Psoas muscle (tissue), 8 donors: ENCODE results near the gene ACLY. TPM values are rescaled to one million over a fixed set of nuclear protein-coding genes. Genes with fewer than 3 reads are reported as not detected.

Source experiments
- ATAC-seq, 4 donors: fragments of 200-7000 bp; cut with Tn5 transposase; one replicate each; pipeline ENCODE4 v1.9.1; 2020; ENCODE audit warnings: moderate library complexity in 3 of 4, mild to moderate bottlenecking in 2 of 4
- DNase-seq, 2 donors: peaks; one replicate each; pipeline ENCODE4 v3.0.0-alpha.2; 2020
- H3K27ac ChIP-seq: fragments of 200-600 bp; one replicate; pipeline ENCODE4 v1.8.0; 2022
- H3K27me3 ChIP-seq, 3 donors: fragments of 200-600 bp in 1 of 3; one replicate each; pipeline versions ENCODE4 v1.6.1 to v1.8.0; 2013 to 2022; ENCODE audit warnings: low read length in 2 of 3, mild to moderate bottlenecking in 2 of 3, moderate library complexity in 1 of 3; ENCODE audit not compliant: insufficient read depth in 3 of 3
- H3K36me3 ChIP-seq, 2 donors: fragments of 200-600 bp in 1 of 2; one replicate each; pipeline versions ENCODE4 v1.6.1 to v1.8.0; 2013 to 2022; ENCODE audit warnings: low read depth in 1 of 2, mild to moderate bottlenecking in 1 of 2, moderate library complexity in 1 of 2; ENCODE audit not compliant: insufficient read depth in 1 of 2
- H3K4me1 ChIP-seq: fragments of 200-600 bp; one replicate; pipeline ENCODE4 v1.8.0; 2022
- H3K4me3 ChIP-seq: fragments of 200-600 bp; one replicate; pipeline ENCODE4 v1.8.0; 2022; ENCODE audit warnings: mild to moderate bottlenecking
- H3K9me3 ChIP-seq: fragments of 200-600 bp; one replicate; pipeline ENCODE4 v1.8.0; 2022
- WGBS, 3 donors: extraction: QIAGEN DNeasy Blood & Tissue Kit; methylation state at CpG; one replicate each; pipeline versions ENCODE4 v1.1.6 to v1.1.7; 2013; 5-methylcytosine and 5-hydroxymethylcytosine counted together
- intact Hi-C, 2 donors: fragments of 100-400 bp; cut with DNase I; formaldehyde crosslinking; loops; one replicate each; pipeline versions ENCODE4 v1.11.0 to v1.14.2; 2022
- polyA plus RNA-seq, 3 donors: library from polyadenylated mRNA; stranded (reverse); fragments of 200-250 nt; gene quantifications; one replicate each; pipeline ENCODE4 v1.2.3, GENCODE V29; 2013
- total RNA-seq, 4 donors: library from RNA; stranded (reverse); fragmentation: NEBNext Ultra II Directional in 2 of 4; extraction: Animal tissue kit (Norgen Biotek cat#: 25700) in 2 of 4; gene quantifications; one replicate each; pipeline versions ENCODE4 v1.2.1 to v1.2.4, GENCODE V29; 2021 to 2023
- TF ChIP-seq, protein P1 (sequence below): fragments of 200-600 bp; IDR thresholded peaks from one replicate; pipeline ENCODE4 v1.8.0; 2022; ENCODE audit warnings: antibody characterized with exemption
- donor health status: healthy with polysubstance abuse.
- donor health status: DM: no; HTN: no; CAD: no; lungs with moderate emphysema.
- donor health status: Bipolar disorder and iron deficiency.
- donor health status: healthy.
- donor health status: DM: yes; HTN: yes; CAD: no.
- donor health status: DM: no; HTN: no; CAD: no.
- donor health status: DM: no; HTN: no; CAD: no.
- donor health status: DM: yes; HTN: yes; CAD: no.

The ACLY gene
- total and polyA plus RNA-seq, 7 donors: 10.5 to 24.1 (median 20.2) TPM

DNA sequence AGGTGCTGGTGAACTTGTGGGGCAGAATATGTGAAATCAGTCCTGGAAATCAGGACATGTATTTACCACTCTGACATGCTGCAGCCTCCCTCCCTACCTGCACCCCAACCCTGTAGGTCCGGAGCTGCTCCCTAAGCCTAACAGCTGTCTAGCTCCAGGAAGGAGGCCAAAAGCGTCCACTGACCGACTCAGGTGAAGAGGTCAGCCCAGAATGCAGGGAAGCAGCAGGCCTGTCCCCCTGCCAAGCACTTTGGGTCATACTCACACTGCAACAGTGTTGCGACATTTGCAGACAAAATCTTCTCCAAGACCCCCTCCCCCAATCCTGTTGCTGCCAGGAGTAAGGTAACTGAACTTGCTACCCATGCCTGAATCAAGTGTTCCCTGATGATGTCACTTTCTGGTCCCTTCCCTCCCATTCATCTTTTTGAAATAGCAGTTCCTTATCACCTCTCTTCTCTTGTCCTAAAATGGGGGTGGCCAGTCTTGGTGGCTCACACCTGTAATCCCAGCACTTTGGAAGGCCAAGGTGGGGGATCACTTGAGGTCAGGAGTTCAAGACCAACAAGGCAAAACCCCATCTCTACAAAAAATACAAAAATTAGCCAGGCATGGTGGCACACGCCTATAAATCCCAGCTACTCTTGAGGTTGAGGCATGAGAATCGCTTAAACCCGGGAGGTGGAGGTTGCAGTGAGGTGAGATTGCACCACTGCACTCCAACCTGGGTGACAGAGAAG lies 1.3 kb upstream of the ACLY start:
- ATAC-seq: peak in 2 of 4 donors; percentile 4 to 28
- peak; percentile 44 to 66 for DNase-seq
- 64 to 75% (median 68%) methylated on average over 7 of the region's 7 CpGs for WGBS, 3 donors

GRCh38 chr17:41919165-41919817 lies 540 bp upstream of the ACLY start:
- H3K4me1 ChIP-seq: peaks cover 15% of the 10 kb centered on the region
- ATAC-seq (peak; percentile 35 to 57 (median 50)), DNase-seq (no peak)
- no peaks in the 10 kb centered on the region for H3K9me3 ChIP-seq
- 1 to 4% (median 4%) methylated on average over 32 to 33 of the region's 33 CpGs for WGBS, 3 donors
- no peaks in the 10 kb centered on the region for H3K36me3 ChIP-seq
- peak overlapping the region; percentile 84 for H3K27ac ChIP-seq
- intact Hi-C loops: no loop called here
- peak overlapping the region; percentile 98 for H3K4me3 ChIP-seq
- TF ChIP-seq, protein P1, sequence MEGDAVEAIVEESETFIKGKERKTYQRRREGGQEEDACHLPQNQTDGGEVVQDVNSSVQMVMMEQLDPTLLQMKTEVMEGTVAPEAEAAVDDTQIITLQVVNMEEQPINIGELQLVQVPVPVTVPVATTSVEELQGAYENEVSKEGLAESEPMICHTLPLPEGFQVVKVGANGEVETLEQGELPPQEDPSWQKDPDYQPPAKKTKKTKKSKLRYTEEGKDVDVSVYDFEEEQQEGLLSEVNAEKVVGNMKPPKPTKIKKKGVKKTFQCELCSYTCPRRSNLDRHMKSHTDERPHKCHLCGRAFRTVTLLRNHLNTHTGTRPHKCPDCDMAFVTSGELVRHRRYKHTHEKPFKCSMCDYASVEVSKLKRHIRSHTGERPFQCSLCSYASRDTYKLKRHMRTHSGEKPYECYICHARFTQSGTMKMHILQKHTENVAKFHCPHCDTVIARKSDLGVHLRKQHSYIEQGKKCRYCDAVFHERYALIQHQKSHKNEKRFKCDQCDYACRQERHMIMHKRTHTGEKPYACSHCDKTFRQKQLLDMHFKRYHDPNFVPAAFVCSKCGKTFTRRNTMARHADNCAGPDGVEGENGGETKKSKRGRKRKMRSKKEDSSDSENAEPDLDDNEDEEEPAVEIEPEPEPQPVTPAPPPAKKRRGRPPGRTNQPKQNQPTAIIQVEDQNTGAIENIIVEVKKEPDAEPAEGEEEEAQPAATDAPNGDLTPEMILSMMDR: no peak
- H3K27me3 ChIP-seq: no peaks in the 10 kb centered on the region

More for the DNA sequence above, 1.3 kb upstream of the ACLY start:
- no peaks in the 10 kb centered on the region for H3K9me3 ChIP-seq
- H3K27me3 ChIP-seq: no peaks in the 10 kb centered on the region
- peak overlapping the region; percentile 98 for H3K4me3 ChIP-seq
- peaks cover 15% of the 10 kb centered on the region for H3K4me1 ChIP-seq
- no peaks in the 10 kb centered on the region for H3K36me3 ChIP-seq
- TF ChIP-seq, protein P1: no peak
- H3K27ac ChIP-seq: peak overlapping the region; percentile 84
- intact Hi-C loops: no loop called here

DNA sequence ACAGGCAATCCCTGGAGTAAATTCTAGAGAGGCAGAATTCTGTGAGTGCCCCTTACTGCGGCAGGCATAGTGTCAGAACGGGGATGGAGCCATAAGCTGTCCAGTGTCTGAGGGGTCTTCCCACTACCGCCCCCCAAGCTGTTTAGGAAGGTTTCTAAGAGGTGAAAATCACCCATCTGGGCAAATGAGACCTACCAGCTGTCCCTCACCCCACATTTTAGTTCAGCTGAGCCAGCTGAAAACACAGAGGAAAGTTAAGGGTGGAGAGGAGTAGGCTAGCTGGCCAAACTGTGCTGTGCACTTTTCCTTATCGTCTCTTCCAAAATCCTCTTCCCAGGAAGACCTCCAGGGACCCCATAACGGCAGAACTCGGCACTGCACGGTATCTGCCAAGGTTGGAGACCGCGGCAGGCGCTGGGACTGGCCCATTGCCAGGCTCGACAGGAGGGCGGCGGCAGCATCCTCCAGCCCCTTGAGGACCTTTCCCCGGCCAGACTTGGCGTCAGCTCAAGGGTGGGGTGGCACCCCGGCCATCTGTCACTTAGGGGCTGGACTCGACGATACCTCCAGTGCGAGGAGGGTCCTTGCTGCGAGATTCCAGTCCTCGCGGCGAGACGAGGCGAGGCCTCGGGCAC lies 955 bp downstream of the ACLY start:
- Histone ChIP-seq H3K27ac (peak overlapping the region; percentile 84), H3K27me3 (no peaks in the 10 kb centered on the region), H3K4me1 (peaks cover 15% of the 10 kb centered on the region), H3K9me3 (no peaks in the 10 kb centered on the region), H3K36me3 (peaks cover 0 to 8% of the 10 kb centered on the region in 2 donors), H3K4me3 (peak overlapping the region; percentile 98)
- intact Hi-C loops: no loop called here
- 5 to 7% (median 6%) methylated on average over 24 to 26 of the region's 26 CpGs for WGBS, 3 donors
- ATAC-seq (peak in 2 of 4 donors; percentile 9 to 38), DNase-seq (peak; percentile 69 to 86)
- TF ChIP-seq, protein P1: no peak

DNA sequence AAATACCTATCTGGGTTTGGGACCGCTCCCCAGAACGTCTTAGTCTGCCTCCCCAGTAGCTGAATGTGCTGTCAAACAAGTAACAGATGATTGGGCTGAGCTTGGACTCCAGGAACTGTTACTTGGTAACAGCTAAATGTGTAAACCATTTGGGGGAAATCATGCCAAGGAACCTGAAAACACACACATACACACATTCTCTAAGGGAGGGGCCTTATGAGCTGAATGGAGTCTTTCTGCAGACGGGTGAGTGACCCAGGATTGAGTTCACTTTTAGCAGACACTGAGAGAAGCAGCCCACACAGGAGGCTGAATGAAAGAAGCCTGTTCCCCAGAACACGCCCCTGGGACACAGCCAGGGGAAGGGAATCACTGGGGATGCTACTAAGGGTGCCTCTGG lies 1.6 kb downstream of the ACLY start:
- intact Hi-C loops: no loop called here
- WGBS, 3 donors: 53 to 70% (median 53%) methylated on average over 4 of the region's 4 CpGs
- no peak for DNase-seq
- H3K36me3 ChIP-seq: peaks cover 0 to 14% of the 10 kb centered on the region in 2 donors
- no peak for ATAC-seq
- H3K27me3 ChIP-seq: no peaks in the 10 kb centered on the region
- TF ChIP-seq, protein P1: no peak
- no peaks in the 10 kb centered on the region for H3K9me3 ChIP-seq
- peak overlapping the region; percentile 98 for H3K4me3 ChIP-seq
- peaks cover 15% of the 10 kb centered on the region for H3K4me1 ChIP-seq
- H3K27ac ChIP-seq: no peak overlapping the region
